HG03064 (cell line): ENCODE results near the gene LGI4.

ENCODE experiments used
- ATAC-seq: cut with Tn5 transposase; IDR thresholded peaks from one replicate; pipeline ENCODE4 v1.9.1; 2021; ENCODE audit warnings: low read depth; ENCODE audit not compliant: unreplicated experiment

LGI4 gene

GRCh38 chr19:35134601-35135242, at the start of gene LGI4:
LGI4 (minus strand) TSS chr19:35135059; CDS start chr19:35134680, 379 bp downstream.
- no peak for ATAC-seq

DNA sequence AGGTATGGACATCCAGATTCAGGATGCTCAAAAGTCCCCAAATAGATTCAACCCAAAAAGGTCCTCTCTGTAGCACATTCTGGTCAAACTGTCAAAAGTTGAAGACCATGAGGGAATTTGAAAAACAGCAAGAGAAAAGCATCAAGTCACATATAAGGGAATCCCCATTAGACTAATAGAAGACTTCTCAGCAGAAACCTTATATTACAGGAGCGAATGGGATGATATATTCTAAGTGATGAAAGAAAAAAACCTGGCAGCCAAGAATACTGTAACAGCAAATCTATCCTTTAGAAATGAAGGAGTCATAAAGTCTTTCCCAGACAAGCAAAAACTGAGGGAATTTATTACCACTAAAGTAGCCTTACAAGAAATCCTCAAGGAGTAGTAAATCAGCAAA, 49.4 kb upstream of the LGI4 start:
- ATAC-seq = no peak

GRCh38 chr19:35181387-35181786, 46.5 kb upstream of the LGI4 start:
- no peak for ATAC-seq

DNA sequence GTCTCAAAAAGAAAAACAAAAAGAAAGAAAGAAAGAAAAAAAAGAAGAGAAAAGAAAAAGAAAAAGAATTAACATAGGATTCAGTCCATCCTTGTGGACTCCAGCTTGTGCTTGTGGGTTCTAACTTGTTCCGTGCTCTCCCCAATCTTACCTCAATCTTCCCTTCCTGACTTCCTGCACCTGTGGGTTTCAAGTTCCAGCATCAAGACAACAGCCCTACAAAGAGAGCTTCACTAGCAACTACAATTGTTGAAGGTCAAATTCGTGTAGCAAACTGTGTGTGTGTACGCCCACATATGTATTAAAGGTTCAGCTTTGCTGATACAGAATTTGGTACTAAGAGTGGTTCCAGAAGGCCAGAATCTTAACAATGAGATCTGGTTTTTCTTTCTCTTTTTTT, 45.0 kb upstream of the LGI4 start:
- ATAC-seq = no peak

- ATAC-seq = no peak
Measured at GRCh38 chr19:35178701-35179100, 43.8 kb upstream of the LGI4 start.

- ATAC-seq = no peak
Measured at GRCh38 chr19:35177377-35178274, 42.8 kb upstream of the LGI4 start.

DNA sequence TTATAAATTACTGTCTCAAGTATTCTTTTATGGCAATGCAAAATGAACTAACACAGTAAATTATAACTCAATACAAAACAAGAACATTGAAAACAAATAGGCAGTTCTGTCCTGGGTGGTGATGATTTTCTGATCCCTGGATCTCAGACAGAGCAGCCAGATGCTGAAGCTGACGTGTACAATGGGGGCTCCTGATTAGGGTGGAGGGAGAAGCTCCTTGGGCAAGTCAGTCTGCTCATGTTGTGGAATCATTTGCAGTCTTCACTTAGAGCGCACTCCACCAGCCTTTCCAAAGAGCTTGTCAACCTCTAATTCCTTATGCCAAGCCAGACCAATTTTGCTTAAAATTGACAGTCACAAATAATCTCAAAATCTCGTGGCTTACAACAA, 41.3 kb upstream of the LGI4 start:
- ATAC-seq = no peak

GRCh38 chr19:35174226-35174625, 39.4 kb upstream of the LGI4 start:
- no peak for ATAC-seq

DNA sequence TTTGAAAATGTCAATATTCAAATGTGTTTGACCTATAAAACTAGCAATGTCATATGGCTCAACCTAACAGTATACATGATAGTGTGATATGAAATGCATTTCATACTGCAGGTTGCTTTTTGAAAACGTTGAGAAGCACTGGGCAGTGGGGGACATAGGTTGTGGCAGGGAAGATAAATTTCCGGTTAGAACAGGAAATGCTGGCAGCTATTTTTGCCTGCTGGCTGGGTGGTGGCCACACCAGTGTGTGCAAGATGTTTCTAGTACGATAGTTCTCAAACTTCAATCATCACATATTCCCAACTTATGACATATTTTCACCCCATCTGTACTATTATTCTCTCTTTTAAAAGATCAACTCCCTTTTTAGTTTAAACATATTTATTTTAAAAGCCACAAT, 36.9 kb upstream of the LGI4 start:
- ATAC-seq = no peak

DNA sequence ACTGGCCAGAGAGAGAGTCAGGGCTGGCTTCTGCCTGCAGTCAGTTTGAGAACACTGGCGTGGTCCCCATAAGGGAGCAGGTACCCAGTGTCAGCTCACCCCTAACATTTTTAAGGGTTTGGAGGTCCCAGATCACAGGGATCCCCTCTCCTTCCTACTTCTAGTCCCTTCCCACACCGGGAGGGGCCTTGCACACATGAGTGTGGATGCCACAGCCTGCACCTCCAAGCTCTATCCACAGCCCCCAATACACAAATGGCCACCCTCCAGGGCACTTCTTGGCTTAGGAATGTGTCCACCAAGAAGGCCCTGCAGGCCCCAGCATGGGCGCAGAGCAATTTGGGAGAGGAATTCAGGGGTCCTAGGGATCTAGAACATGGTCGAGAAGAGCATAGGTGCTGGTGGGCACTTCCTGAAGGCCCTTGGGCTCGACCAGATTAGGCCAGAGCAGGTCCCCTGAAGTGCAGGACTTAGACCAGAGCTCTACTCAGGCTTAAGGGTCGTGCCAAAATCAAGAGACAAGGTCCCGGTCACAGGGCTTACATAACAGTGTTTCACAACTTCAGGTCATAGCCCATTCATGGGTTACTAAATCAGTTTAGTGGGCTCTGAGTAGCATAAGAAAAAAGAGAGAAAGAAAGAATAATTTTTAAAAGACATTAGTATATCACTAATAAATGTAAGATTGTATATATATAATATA, 35.7 kb upstream of the LGI4 start:
- ATAC-seq = no peak

DNA sequence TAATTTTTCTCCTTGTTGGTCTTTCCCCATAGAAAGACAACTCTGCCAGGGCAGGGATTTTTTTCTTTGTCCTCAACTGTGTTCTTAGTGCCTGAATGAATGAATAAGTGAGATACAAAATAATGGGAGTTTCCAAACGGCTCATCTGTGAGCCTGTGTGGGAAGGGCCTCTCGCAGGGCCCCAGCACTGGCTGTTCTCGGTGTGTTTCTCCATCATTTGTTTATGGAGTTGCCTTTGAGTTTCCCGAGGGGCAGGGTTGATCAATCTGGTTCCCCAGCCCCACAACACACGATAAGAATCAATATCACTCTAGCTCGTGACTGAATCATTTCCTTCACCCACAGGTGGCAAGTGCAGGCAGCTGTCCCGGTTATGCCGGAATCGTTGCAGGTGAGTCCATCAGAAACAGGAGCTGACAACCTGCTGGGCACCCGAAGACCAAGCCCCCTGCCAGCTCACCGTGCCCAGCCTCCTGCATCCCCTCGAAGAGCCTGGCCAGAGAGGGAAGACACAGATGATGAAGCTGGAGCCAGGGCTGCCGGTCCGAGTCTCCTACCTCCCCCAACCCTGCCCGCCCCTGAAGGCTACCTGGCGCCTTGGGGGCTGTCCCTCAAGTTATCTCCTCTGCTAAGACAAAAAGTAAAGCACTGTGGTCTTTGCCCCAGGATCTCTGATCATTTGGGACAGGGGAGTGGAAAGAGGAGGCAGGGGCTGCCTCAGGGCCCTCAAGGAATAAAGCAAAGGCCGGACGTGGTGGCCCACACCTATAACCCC, 34.5 kb upstream of the LGI4 start:
- ATAC-seq = no peak

- no peak for ATAC-seq
Measured at GRCh38 chr19:35168196-35168595, 33.3 kb upstream of the LGI4 start.

GRCh38 chr19:35167251-35168119, 32.6 kb upstream of the LGI4 start:
- ATAC-seq = no peak

GRCh38 chr19:35166100-35167063, 31.5 kb upstream of the LGI4 start:
- ATAC-seq = no peak

- no peak for ATAC-seq
Measured at GRCh38 chr19:35165200-35166058, 30.6 kb upstream of the LGI4 start.

- no peak for ATAC-seq
Measured at GRCh38 chr19:35164418-35164817, 29.6 kb upstream of the LGI4 start.

- no peak for ATAC-seq
Measured at GRCh38 chr19:35162471-35163326, 27.8 kb upstream of the LGI4 start.
